C4-2B (cell line): ENCODE results near the gene MYH11.

ENCODE experiments used
- H3K27ac ChIP-seq: fragments of 450-650 bp; 2 replicates; pipeline ENCODE4 v1.5.1; 2017
- ZFX ChIP-seq: fragments of 450-650 bp; IDR thresholded peaks from 2 replicates; pipeline ENCODE4 v1.6.1; 2017
- TF ChIP-seq, protein P1 (sequence below): fragments of 450-650 bp; conservative IDR thresholded peaks from 2 replicates; pipeline ENCODE4 v1.5.1; 2017; ENCODE audit warnings: mild to moderate bottlenecking

MYH11 gene

DNA sequence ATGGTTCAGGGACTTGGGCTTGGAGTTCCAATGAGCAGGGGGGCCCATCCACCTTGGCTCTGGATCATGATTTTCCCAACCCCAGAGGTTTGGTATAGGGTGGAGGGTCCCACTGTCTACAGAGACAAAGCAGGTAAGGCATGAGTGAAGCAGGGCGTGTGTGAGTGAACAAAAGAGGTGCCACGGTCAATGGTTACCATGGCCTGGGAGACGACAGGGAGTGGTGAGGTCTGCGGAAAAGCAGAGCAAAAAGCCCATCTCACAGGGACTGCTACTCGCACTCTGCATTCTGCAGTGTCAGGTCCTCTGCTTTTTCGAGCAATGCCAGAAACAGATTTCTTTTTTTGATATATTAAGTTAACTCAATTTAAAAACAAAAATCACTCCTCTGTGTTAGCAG is 24.6 kb downstream of the MYH11 start:
- TF ChIP-seq ZFX: no peak
- TF ChIP-seq, protein P1, sequence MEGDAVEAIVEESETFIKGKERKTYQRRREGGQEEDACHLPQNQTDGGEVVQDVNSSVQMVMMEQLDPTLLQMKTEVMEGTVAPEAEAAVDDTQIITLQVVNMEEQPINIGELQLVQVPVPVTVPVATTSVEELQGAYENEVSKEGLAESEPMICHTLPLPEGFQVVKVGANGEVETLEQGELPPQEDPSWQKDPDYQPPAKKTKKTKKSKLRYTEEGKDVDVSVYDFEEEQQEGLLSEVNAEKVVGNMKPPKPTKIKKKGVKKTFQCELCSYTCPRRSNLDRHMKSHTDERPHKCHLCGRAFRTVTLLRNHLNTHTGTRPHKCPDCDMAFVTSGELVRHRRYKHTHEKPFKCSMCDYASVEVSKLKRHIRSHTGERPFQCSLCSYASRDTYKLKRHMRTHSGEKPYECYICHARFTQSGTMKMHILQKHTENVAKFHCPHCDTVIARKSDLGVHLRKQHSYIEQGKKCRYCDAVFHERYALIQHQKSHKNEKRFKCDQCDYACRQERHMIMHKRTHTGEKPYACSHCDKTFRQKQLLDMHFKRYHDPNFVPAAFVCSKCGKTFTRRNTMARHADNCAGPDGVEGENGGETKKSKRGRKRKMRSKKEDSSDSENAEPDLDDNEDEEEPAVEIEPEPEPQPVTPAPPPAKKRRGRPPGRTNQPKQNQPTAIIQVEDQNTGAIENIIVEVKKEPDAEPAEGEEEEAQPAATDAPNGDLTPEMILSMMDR: no peak

DNA sequence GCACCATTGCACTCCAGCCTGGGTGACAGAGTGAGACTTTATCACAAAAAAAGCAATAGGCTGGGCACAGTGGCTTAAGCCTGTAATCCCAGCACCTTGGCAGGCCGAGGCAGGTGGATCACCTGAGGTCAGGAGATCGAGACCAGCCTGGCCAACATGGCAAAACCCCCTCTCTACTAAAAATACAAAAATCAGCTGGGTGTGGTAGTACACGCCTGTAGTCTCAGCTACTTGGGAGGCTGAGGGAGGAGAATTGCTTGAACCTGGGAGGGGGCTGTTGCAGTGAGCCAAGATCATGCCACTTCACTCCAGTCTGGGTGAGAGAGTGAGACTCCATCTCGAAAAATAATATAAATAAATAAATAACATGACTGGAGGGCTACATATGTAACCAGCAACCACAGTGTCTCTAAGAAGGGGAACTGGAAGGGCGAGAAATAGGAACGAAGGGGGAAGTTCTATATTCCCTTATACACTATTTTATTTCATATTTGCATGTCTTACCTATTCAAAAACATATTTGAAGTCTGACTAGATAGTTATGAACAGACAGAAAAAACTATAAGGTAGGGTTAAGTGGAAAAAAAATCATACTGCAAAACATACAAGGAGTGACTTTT is 25.9 kb downstream of the MYH11 start:
- no peak overlapping the region for H3K27ac ChIP-seq
- TF ChIP-seq ZFX: no peak

More for the DNA sequence above, 24.6 kb downstream of the MYH11 start:
- H3K27ac ChIP-seq: no peak overlapping the region

DNA sequence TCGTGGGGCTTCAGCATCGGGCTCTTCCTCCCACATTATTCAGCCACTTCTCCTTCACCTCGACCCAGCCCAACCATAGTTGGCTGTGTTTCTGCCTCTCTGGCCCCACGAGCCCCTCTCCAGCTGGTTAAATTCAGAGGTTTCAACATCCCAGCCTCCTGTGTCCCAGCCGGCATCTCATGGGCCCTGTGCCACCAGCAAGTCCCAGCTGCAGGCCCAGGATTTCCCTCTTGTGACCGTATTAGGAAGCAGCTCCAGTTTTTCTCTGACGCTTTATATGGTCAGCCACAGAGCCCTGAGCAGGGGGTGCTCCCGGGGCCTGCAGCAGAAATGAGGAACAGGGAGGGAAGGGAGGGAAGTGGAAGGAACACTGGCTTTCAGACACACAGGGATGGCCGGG is 27.4 kb downstream of the MYH11 start:
- no peak overlapping the region for H3K27ac ChIP-seq
- TF ChIP-seq, protein P1: no peak
- no peak for TF ChIP-seq ZFX

DNA sequence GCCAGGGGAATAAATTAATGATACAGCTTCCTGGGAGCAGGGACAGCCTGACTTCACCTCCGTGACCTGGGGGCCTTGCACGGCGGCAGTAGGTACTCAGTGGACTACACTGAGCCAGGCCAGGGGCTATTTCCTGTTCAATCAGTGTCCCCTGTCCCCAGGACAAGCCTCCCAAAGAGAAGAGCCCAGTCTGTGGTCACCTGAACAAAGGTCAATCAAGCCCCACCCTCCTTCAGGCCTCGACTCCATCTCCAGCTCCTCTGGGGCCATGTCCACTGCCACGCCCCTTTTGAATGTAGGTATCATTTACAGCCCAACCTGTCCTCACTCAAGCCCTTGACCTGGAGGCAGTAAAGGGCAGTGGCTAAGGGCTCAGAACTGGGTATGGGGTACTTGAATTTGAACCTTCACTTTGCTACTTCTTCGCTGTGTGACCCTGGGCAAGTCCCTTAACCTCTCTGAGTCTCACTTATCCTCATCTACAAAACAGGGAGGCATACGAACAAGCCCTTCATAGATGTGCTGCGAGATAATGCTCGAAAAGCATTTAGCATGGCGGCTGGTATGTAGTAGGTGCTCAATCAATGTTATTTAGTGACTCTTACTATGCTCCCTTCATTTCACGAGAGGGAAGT is 29.0 kb downstream of the MYH11 start:
- no peak overlapping the region for H3K27ac ChIP-seq
- TF ChIP-seq, protein P1: no peak
- TF ChIP-seq ZFX: no peak

DNA sequence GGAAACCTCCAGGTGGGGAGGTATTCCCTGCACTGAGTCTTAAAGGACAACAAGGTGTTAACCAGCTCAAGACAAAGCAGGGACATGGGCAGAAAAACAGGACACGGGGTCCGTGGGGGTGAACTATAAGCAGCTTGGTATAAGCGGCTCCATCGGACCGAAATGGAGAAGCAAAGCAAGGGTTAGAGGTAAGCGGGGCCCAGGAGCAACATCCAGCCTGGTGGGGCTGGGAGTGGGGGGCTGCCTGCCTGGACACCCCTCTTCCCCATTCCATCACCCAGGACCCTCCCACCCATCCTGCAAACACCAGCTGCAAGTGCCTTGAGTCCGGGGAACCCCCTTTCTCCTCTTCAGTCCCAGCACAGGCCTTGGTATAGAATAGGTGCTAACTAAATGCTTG is 29.5 kb downstream of the MYH11 start:
- TF ChIP-seq, protein P1: no peak
- no peak for TF ChIP-seq ZFX
- no peak overlapping the region for H3K27ac ChIP-seq

DNA sequence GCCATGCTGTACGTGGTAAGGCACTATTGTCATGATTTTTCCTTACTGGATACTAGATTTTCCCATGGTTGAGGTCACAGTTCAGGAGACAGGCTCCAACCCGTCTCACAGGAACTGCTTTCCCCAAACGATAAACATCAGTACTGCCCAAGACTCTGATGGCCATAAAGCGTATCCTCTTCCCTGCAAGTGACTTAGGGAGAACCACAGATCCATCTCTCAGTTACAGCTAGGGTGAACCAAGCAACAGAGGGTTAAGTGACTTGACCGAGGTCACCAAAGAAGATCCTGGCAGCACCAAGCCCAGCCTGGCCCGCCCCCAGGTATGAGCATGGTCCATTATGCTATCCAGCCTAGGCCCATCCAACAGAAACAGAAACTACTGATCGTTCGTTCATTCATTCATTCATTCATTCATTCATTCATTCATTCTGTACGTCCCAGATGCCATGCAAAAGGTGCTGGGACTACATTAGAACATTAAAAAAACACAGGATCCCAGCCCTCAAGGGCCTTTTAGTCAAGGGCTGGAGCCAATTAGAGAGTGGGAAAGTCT is 31.0 kb downstream of the MYH11 start:
- TF ChIP-seq, protein P1: no peak
- no peak for TF ChIP-seq ZFX
- no peak overlapping the region for H3K27ac ChIP-seq

DNA sequence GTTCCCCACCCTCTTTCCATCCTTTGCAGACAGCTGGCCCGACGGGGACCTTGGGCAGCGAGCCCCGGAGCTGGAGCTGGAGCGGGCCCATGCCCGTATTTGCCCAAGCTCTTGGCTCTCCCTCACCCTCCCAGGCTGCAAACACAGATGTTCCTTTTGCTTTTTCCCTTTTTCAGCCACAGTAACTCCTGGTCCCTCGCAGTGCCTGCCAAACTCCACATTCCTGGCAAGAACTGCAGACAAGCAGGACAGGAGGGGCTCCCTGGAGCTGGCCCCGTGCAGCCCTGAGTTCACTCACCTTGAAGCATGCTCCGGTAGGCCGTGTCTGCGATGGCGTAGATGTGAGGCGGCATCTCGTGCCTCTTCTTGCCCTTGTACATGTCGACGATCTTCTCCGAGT is 33.9 kb downstream of the MYH11 start:
- no peak overlapping the region for H3K27ac ChIP-seq
- TF ChIP-seq ZFX: no peak
- TF ChIP-seq, protein P1: no peak
